ENCODE data around the gene DAZAP2.
"Not testable (repeated sequence)": the region's sequence is repeated elsewhere in the genome, so short reads cannot be mapped to it uniquely, and the experiment has no call there.

Gene DAZAP2

DNA sequence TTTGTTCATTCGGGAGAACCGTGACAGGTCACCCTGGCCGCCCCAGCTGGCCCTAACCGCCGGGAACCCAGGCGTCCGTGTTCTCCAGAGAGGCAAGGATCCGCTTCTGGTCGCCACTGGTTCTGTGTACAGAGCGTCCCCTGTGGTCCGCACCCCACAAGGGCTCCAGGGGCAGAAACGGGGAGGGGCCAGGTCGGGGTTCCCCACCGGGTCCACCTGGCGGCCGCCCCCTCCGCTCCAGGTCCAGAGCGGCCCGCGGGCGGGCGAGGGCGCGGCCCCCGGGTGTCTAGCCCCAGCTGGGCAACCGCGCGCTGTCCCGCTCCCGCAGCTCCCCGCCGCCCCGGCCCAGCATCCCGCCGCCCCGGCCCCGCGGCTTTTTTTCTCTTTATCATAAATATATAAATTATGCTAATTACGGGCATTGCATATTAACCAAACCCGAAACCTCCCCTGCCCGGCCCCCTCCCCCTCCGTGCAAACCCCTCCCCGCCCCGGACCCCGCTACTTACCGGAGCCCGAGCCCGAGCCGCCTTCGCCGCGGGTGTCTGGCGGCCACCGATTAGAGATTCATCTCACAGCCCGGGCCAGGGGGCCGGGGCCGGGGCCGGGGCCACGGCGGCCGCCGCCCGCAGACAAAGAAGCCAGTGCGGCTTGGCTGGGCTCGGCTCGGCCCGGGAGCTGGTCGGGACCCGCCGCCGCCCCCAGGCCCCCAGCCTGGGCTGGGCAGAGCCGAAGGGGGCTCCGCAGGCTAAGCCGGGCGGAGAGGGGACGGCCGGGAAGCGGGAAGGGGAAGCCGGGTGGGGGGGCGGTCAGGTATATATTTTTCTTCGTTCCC is 21.3 kb upstream of the DAZAP2 start:
- DNase-seq (ENCODE audit: low read depth) = peak; percentile 32

DNA sequence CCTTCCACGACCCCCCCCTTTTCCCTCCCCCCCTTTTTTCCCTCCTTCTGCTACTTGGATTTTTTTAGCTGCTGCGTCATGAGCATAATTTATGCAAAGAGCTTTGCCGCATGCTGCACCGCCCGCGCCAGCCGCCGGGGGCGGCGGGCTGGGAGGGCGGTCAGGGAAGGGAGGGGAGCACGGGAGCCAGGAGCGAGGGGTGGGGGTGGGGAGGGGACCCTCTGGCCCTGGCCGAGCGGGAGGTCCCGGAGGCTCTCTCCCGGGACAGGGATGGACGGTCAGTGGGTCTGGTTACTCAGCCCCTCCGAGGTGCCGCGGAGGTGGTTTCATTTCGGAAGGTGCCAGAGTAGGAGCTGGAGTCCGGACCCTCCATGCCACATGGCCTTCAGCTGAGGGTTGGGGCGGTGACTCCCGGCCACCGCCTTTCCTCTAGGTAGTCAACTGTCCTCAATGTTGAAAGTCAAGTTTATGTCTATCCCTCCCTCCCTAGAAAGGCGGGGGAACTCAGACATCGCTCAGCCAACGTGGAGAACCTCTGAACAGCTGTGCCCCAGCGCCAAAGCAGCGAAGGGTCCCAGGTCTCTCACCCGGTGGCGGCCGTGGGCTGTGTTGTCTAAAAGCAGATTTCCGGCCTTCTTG is 20.5 kb upstream of the DAZAP2 start, which contains the start of gene POU6F1:
POU6F1 (minus strand) TSS at position 95 of the 639 bp plus-strand sequence. CDS start 11,226 bp downstream, outside the sequence.
- peak; percentile 56 for DNase-seq (ENCODE audit: low read depth)

DNA sequence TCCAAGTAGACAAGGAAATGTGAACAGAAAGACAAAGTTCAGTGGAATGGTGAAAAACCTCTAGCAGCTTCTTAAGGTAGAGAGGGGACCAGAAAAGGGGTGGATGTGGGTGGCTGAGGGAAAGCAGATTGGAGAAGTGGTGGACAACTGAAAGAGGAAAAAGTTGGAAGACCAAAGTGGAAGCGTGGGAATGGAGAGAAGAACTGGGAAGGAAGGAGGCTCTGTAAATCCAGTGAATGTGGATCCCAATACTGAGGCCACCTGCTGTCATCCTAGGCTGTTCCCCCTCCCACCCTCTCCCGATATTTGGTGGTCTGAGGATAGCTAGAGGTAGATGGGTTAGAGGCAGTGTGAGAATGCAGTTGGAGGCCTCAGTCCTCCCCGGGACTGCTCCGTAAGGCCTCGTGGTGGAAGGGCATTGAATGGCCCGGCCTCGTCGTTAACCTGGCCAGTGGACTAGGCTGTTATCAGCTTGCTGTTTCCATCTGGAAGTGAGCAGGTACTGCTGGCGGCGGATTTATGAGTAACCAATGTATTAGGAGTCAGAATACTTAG is 19.9 kb upstream of the DAZAP2 start:
- no peak for DNase-seq (ENCODE audit: low read depth)

DNA sequence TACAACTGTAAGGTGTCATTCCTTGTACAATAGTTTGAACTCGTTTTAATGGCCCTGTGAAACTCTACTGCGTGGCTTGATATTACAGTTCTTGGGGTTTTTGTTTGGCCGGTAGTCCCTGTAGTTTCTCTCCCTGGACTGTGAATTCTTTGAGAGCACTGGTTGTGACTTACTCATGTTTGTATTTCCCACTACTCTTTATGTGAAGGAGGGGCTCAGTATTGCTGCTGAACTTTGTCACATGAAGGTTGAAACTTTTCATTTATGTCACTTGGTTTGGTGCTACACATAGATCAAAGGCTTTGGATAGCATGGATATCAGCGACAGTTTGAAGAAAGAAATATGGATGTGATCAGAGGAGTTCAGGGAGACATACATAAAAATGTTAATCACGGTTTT is 19.3 kb upstream of the DAZAP2 start:
- no peak for DNase-seq (ENCODE audit: low read depth)

DNA sequence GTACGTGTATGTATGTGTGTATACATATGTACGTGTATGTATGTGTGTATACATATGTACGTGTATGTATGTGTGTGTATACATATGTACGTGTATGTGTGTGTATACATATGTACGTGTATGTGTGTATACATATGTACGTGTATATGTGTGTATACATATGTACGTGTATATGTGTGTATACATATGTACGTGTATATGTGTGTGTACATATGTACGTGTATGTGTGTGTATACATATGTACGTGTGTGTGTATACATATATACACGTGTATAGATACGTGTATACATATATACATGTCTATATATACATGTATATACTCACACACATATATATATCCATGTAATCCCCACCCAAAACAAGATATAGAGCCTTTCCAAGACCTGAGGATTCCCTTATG is 18.8 kb upstream of the DAZAP2 start:
- not testable (repeated sequence) for DNase-seq (ENCODE audit: low read depth)

DNA sequence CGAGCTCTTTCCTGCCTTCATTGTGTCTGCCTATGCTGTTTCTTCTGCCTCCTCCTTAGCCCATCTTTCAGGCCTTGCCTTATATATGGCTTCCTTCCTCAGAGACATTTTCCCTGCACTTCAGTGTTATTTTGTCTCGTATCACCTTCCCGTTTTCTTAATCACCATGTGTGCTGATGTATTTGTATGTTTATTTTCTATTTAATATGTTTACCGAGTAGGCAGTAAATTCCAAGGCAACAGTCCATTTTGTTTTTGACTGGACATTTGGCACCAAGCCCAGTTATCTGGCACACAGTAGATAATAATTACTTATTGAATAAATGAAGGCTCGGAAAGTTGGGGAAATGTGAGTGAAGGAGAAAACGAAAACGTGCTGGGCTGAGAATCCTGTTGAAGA is 16.2 kb upstream of the DAZAP2 start:
- DNase-seq (ENCODE audit: low read depth) = no peak

DNA sequence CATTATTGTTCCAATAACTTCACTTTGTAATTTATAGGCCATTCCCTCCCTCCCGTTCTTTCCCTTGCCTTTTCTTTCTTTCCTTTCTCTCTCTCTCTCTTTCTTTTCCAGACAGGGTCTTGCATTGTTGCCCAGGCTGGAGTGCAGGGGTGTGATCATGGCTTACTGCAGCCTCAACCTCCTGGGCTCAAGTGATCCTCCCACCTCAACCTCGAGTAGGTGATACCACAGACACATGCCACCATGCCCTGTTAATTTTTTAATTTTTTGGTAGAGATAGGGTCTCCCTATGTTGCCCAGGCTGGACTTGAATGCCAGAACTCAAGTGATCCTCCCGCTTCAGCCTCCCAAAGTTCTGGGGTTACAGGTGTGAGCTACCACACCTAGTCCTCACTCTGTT is 14.0 kb upstream of the DAZAP2 start:
- no peak for DNase-seq (ENCODE audit: low read depth)

DNA sequence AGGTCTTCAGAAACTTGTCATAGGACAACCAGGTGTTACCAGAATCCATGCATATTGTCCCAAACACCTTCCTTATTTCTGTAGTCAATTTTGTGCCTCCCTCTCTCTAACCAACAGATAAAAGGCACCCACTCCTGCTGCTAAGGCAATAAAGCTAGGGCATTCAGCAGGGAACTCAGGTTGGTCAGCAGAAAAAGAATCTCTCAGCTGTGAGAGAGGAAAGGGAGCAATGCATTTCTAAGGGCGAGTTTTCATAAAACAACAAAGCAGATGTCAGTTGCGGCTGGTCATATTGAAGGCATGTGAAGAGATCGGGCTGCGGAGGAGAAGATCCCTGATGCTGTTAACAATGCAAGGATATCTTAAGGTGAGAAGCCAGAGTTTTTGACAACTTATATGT is 13.4 kb upstream of the DAZAP2 start:
- DNase-seq (ENCODE audit: low read depth) = no peak

DNA sequence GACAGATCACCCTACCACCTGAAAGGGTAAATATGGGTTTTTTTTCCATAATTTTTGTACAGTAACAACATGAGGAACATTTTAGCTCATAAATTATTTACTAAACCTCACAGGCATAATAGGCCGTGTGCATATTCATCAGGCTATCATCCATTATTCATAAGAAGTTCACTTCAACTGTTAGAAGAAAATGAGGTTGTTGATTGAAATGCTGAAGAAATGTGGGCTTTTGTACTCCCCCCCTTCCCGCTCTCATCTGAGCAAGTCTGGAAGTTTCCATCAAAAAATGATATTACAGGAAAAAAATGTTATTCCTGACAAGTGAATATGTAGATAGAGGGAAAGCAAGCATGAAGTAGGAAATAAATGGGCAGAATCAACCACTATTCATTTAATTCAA is 12.9 kb upstream of the DAZAP2 start:
- DNase-seq (ENCODE audit: low read depth) = no peak

DNA sequence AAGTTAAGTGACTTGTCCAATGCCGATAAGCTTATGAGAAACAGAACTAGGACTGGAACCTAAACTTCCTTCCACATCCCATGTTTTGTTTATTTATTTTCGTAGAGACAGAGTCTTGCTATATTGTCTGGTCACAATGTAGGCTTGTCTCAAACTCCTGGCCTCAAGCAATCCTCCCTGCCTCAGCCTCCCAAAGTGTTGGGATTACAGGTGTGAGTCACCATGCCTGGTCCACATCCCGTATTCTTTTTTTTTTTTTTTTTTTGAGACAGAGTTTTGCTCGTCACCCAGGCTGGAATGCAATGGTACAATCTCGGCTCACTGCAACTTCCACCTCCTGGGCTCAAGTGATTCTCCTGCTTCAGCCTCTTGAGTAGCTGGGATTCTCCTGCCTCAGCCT is 11.5 kb upstream of the DAZAP2 start:
- not testable (repeated sequence) for DNase-seq (ENCODE audit: low read depth)

DNA sequence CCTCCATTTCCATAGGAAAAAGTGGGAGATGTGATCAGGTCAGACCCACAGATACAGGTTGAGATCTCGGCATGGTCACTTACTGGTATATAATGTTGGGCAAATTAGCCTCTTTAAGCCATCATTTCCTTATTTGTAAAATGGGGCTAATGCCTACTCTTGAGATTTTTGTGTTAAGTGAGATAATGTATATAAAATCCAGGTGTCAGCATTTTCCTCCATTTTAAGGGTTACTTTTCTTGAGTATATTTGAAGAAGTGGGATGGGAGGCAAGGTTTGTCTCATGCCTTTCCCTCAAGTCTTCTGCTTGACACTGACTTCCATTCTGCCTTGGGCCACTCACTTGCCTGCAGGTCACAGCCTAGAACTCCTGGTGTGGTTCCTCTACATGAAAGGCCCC is 10.7 kb upstream of the DAZAP2 start:
- no peak for DNase-seq (ENCODE audit: low read depth)

DNA sequence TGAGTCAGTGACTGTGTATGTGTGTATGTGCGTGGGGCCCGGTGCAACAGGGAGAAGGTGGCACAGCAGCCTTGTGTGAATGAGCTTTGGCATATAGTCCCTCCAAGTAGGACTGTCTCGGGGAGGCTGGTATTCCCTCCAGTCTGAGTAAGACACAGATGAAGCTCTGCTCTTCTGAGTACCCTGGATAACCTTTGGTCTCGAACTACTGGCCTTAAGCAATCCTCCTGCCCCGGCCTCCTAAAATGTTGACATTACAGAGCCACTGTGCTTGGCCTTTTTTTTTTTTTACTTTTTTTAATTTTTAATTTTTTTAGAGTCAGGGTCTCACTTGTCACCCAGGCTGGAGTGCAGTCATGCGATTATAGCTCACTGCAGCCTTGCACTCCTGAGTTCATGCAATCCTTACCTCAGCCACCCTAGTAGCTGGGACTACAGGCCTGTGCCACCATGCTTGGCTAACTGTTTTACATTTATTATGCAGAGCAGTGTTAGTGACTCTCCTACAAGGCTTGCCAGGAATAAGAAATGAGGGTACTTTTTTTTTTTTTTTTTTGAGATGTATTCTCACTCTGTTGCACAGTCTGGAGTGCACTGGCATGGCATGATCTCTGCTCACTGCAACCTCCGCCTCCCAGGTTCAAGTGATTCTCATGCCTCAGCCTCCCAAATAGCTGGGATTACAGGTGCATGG is 9.4 kb upstream of the DAZAP2 start:
- DNase-seq (ENCODE audit: low read depth) = no peak

DNA sequence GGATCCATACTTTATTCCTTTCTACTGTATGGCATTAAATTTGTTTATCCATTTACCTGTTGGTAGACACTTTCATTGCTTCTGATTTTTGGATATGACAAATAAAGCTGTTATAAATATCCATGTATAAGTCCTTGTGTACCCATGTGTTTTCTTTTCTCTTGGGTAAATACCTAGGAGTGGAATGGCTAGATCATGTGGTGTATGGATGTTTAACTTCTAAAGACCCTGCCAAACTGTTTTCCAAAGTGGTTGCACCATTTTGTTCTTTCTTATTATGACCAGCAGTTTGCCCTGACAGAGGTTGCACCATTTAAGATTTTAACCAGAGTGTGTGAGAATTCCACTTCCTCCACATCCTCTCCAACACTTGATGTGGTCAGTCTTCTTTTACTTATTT is 6.0 kb upstream of the DAZAP2 start:
- no peak for DNase-seq (ENCODE audit: low read depth)

DNA sequence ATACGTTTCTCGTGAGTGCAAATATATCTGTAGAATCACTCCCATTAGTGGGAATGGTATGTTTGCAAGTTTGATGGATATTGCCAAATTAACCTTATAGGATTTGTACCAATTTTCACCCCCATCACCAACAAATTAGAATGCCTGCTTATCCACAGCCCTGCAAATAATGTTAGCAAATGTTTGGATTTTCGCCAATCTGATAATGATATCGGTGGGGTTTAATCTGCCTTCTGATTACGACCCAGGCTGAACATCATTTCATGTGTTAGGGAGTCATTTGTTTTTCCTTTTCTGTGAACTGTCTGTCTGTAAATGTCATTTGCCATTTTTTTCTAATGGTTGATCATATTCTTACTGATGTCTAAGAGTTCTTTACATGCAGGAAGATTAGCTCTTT is 4.1 kb upstream of the DAZAP2 start:
- no peak for DNase-seq (ENCODE audit: low read depth)

DNA sequence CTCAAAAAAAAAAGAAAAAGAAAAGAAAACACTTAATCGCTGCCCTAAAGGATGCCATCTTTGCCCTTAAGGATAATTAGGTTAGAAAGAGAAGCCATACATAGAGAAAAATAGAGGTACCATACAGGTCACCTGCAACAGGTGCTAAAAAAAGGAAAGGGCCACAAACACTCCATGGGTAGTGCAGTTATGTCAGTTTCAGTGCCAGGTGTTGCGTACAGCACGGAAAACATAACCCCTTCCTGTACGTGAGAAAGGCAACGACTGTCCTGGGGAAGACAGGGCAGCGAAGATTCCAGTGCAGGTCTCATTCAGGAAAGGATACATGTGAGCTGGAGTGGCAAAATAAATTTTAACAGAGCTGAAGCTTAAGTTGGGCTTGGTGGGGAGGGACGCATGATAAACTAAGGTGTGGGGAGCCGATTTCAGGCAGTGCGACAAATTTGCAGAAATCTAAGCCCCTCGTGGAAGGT is 553 bp upstream of the DAZAP2 start:
- no peak for DNase-seq (ENCODE audit: low read depth)

DNA sequence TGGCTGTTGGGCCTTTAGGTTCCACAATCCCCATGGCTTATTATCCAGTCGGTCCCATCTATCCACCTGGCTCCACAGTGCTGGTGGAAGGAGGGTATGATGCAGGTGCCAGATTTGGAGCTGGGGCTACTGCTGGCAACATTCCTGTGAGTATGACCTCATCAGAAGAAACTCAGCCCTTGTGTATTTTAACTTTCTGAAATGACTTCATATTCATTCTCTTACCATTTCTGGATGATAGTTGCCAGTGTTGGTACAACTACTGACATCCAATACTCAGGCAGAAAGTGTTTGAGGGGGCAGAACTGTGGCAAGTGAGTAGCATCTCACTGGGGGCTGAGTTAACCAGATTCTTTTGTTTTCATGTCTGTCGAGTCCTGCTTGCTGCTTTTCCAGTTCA is 2.3 kb downstream of the DAZAP2 start:
- no peak for DNase-seq (ENCODE audit: low read depth)

DNA sequence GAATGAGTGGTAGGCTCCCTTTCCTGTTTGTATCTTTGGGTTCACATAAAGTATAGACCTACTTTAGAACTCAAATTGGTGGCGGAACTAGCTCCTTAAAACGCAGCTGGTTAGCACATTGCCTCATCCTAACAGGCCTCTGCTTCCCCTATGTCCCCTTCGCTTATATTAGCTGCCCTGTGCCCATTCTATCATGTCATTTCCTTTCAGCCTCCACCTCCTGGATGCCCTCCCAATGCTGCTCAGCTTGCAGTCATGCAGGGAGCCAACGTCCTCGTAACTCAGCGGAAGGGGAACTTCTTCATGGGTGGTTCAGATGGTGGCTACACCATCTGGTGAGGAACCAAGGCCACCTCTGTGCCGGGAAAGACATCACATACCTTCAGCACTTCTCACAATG is 3.5 kb downstream of the DAZAP2 start:
- DNase-seq (ENCODE audit: low read depth) = no peak

DNA sequence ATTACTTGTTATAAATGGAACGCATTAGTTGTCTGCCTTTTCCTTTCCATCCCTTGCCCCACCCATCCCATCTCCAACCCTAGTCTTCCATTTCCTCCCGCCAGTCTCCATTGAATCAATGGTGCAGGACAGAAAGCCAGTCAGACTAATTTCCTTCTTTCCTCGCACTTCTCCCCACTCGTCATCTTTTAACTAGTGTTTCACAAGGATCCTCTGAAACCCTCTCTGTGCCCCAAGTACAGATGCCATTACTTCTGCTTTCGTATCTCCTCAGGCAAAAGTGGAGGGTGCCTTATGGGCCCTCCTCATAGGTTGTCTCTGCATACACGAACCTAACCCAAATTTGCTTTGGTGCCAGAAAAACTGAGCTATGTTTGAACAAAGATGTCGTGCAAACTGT is 4.2 kb downstream of the DAZAP2 start:
- DNase-seq (ENCODE audit: low read depth) = no peak

DNA sequence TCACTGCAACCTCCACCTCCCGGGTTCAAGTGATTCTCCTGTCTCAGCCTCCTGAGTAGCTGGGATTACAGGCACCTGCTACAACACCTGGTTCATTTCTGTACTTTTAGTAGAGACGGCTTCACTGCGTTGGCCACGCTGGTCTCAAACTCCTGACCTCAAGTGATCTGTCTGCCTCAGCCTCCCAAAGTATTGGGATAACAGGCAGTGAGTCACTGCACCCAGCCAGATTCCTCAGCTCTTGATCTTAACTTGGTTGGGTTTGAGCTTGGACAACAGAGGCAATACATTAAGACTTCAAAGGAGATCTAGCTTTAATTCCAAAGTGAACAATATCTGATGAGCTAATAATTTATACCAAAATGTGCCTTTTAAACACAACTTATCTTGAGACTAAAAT is 5.6 kb downstream of the DAZAP2 start:
- no peak for DNase-seq (ENCODE audit: low read depth)

DNA sequence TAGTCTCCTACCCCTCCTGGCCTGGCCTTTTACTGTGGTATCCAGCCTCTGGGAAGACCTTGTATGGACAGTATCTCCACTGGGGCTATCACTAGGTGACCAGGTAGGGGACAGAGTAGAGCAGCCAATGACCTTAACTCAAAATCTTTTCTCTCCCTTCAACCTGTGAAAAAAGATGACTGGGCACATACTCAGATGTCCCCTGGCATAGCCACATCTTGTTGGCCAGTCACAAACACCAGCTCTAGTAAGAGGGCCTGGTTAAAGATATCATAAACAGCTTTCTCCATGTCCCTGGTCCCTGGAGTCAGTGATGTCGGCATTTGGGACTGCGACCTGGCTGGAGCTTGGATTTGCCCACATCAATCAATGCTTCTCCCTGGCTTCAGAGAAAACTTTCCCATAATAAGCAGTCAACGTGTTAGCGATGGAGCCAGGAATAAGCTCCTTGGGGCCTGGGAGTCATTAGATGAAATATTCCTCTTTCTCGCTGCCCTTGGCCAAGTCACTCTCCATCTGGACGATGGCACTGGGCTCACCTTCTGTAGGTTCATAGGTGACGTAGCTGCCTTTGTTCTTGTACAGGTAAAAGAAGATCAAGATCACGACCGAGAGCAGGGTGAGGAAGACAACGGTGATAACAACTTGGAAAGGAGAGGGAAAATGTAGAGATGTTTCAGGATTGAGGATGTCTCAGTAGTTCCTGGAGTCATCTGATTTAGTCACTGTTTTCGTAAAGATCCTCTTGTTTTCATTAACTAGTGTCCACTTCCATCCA is 7.0 kb downstream of the DAZAP2 start:
- DNase-seq (ENCODE audit: low read depth) = no peak

DNA sequence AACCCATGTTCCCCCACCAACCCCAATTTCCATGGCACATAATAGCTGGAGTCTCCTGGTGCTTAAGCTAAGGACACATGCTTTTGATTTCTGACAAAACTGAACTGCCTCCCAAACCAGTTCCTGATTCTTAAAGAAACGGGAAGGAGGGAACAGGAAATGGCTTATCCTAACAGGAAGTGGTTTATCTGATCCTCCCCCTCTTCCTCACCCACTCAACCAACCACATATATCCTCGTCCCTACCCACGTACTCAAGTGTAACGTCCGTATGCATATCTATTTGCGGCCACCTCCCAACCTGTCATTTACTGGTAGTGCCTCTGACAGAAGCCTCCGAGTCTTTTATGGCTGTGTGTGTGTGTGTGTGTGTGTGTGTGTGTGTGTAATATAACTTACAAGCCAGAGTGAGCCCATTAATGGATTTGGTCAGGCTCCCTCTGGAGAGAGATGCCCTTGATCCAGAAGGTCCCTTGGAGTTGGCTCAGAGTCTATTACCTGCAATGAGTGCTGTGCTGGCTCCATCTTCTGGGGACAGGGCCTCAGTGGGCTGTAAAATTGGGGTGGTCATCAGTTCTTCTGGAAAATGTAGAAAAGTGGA is 7.7 kb downstream of the DAZAP2 start:
- DNase-seq (ENCODE audit: low read depth) = no peak

Data from stimulated activated CD8-positive, alpha-beta memory T cell treated with anti-CD3 and anti-CD28 coated beads, Interleukin-12 subunit alpha, Interleukin-12 subunit beta, amount 100 ng/mL, for 4 hours (primary cell).